Spleen (tissue), 11 donors: ENCODE results near the gene SCAMP4. TPM values are rescaled to one million over a fixed set of nuclear protein-coding genes. Genes with fewer than 3 reads are reported as not detected.

Experiments used
- DNase-seq: peaks from one replicate; pipeline ENCODE4 v3.0.0-alpha.2; 2020
- H3K27ac ChIP-seq, 8 donors: fragments of 200-600 bp; sonication (generic) in 7 of 8; 1 replicate in 4 of 8; 2 replicates in 4 of 8; pipeline versions ENCODE4 v1.5.0 to v1.8.0; 2016 to 2021; ENCODE audit warnings: inconsistent platforms in 4 of 8, mild to moderate bottlenecking in 4 of 8, moderate library complexity in 1 of 8
- H3K27me3 ChIP-seq, 7 donors: fragments of 200-600 bp; sonication (generic) in 6 of 7; replicated peaks in 1 of 7; 1 replicate in 4 of 7; 2 replicates in 3 of 7; pipeline versions ENCODE4 v1.5.0 to v1.8.0; 2016 to 2021; ENCODE audit warnings: inconsistent platforms in 3 of 7, mild to moderate bottlenecking in 1 of 7
- H3K36me3 ChIP-seq, 6 donors: fragments of 200-600 bp; sonication (generic) in 5 of 6; 1 replicate in 4 of 6; 2 replicates in 2 of 6; pipeline versions ENCODE4 v1.5.0 to v1.8.0; 2016 to 2021; ENCODE audit warnings: inconsistent platforms in 2 of 6
- H3K4me1 ChIP-seq, 6 donors: fragments of 200-600 bp; sonication (generic) in 5 of 6; 1 replicate in 3 of 6; 2 replicates in 3 of 6; pipeline versions ENCODE4 v1.5.0 to v1.8.0; 2016 to 2021; ENCODE audit warnings: inconsistent platforms in 3 of 6
- H3K4me3 ChIP-seq, 8 donors: fragments of 200-600 bp; sonication (generic) in 7 of 8; 1 replicate in 4 of 8; 2 replicates in 4 of 8; pipeline versions ENCODE4 v1.5.0 to v1.8.0; 2016 to 2021; ENCODE audit warnings: inconsistent platforms in 4 of 8, mild to moderate bottlenecking in 4 of 8, moderate library complexity in 2 of 8
- H3K9me3 ChIP-seq, 8 donors: fragments of 200-600 bp; sonication (generic) in 7 of 8; 1 replicate in 4 of 8; 2 replicates in 4 of 8; pipeline versions ENCODE4 v1.5.0 to v1.8.0; 2016 to 2021; ENCODE audit warnings: inconsistent platforms in 4 of 8
- POLR2A ChIP-seq, 3 donors: fragments of 450-650 bp; IDR thresholded peaks; one replicate each; pipeline ENCODE4 v1.5.1; 2017; ENCODE audit warnings: antibody characterized with exemption in 3 of 3, mild to moderate bottlenecking in 1 of 3
- POLR2AphosphoS5 ChIP-seq, 3 donors: sonication (generic); formaldehyde crosslinking; IDR thresholded peaks; one replicate each; pipeline ENCODE4 v1.5.1; 2017; ENCODE audit warnings: antibody characterized with exemption in 3 of 3
- WGBS, 5 donors: extraction: QIAGEN DNeasy Blood & Tissue Kit in 3 of 5; methylation state at CpG; one replicate each; pipeline versions ENCODE4 v1.1.5 to v1.1.7; 2013 to 2018; 5-methylcytosine and 5-hydroxymethylcytosine counted together
- intact Hi-C: fragments of 100-400 bp; cut with DNase I; formaldehyde crosslinking; loops from one replicate; pipeline ENCODE4 v1.15.0; 2023; ENCODE audit warnings: low total_unique reads
- polyA plus RNA-seq, 3 donors: library from polyadenylated mRNA; stranded (reverse); fragments of 200-250 nt; gene quantifications; one replicate each; pipeline ENCODE4 v1.2.1, GENCODE V29; 2013
- total RNA-seq, 7 donors: library from RNA; depleted of rRNA in 3 of 7; stranded (reverse); fragments of >200 nt in 3 of 7; fragmentation: NEBNext Ultra II Directional in 4 of 7; extraction: Animal tissue kit (Norgen Biotek cat#: 25700) in 4 of 7; gene quantifications; one replicate each; pipeline versions ENCODE4 v1.1.0 to v1.2.1, GENCODE V29; 2016 to 2021
- TF ChIP-seq, protein P1 (sequence below), 11 experiments: fragments of 200-600 bp in 7 of 11; fragments of 450-650 bp in 4 of 11; sonication (generic) in 4 of 11; IDR thresholded peaks in 8 of 11; conservative IDR thresholded peaks in 3 of 11; 1 replicate in 7 of 11; 2 replicates in 4 of 11; pipeline versions ENCODE4 v1.4.0 to v1.8.0; 2016 to 2021; ENCODE audit warnings: antibody characterized with exemption in 11 of 11, inconsistent platforms in 4 of 11, mild to moderate bottlenecking in 1 of 11
- donor health status: healthy with polysubstance abuse.
- donor health status: DM: no; HTN: no; CAD: no; lungs with moderate emphysema.
- donor health status: DM: no; HTN: no; CAD: no.
- donor health status: Bipolar disorder and iron deficiency.
- donor health status: healthy.
- donor health status: DM: no; HTN: no; CAD: no.
- donor health status: DM: yes; HTN: yes; CAD: no.

SCAMP4 gene
- total and polyA plus RNA-seq, 10 donors, result 13.0 to 92.2 (median 51.8) TPM

GRCh38 chr19:1862424-1863327 lies 42.5 kb upstream of the SCAMP4 start:
- Histone ChIP-seq H3K27ac (peak overlapping the region; percentile 63 to 99 (median 90)), H3K9me3 (no peaks in the 10 kb centered on the region), H3K4me1 (peaks cover 33 to 75% (median 59%) of the 10 kb centered on the region in 6 donors), H3K27me3 (no peaks in the 10 kb centered on the region), H3K36me3 (no peaks in the 10 kb centered on the region), H3K4me3 (peak overlapping the region; percentile 74 to 92 (median 81))
- WGBS, 5 donors, result 0 to 1% (median 1%) methylated on average over 52 to 109 of the region's 109 CpGs
- DNase-seq, result peak; percentile 92
- TF ChIP-seq POLR2AphosphoS5 (IDR thresholded peaks at IDR 0.05) (peak in 1 of 3 donors; percentile 55), POLR2A (IDR thresholded peaks at IDR 0.05) (no peak)
- TF ChIP-seq, protein P1, sequence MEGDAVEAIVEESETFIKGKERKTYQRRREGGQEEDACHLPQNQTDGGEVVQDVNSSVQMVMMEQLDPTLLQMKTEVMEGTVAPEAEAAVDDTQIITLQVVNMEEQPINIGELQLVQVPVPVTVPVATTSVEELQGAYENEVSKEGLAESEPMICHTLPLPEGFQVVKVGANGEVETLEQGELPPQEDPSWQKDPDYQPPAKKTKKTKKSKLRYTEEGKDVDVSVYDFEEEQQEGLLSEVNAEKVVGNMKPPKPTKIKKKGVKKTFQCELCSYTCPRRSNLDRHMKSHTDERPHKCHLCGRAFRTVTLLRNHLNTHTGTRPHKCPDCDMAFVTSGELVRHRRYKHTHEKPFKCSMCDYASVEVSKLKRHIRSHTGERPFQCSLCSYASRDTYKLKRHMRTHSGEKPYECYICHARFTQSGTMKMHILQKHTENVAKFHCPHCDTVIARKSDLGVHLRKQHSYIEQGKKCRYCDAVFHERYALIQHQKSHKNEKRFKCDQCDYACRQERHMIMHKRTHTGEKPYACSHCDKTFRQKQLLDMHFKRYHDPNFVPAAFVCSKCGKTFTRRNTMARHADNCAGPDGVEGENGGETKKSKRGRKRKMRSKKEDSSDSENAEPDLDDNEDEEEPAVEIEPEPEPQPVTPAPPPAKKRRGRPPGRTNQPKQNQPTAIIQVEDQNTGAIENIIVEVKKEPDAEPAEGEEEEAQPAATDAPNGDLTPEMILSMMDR (IDR thresholded peaks at IDR 0.05 in 8 of 11, conservative IDR thresholded peaks at IDR 0.05 in 3 of 11), result no peak
- intact Hi-C loops, result no loop called here

DNA sequence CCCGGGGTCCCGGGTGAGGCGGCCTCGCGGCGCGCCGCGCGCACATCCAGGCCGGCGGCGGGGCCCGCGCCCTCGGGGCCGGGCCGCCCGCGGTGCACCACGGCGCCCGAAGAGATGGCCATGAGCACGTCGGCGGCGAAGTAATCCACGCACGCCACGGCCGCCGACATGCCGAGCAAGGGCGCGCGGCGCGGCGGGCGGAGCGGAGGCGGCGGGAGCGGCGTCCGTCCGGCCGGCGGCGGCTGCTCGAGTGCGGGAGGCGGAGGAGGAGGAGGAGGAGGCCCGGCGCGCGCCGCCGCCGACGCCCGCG lies 41.9 kb upstream of the SCAMP4 start, which contains the start of gene KLF16:
Gene KLF16 (minus strand): TSS at position 252 of the 310 bp plus-strand sequence. CDS start 82 bp downstream, at position 170.
- intact Hi-C loops, result no loop called here
- Histone ChIP-seq H3K4me1 (peaks cover 29 to 73% (median 53%) of the 10 kb centered on the region in 6 donors), H3K36me3 (no peaks in the 10 kb centered on the region), H3K27ac (peak within 1 kb of the TSS; percentile 86 to 99 (median 96)), H3K27me3 (no peaks in the 10 kb centered on the region), H3K9me3 (no peaks in the 10 kb centered on the region), H3K4me3 (peak within 1 kb of the TSS; percentile 74 to 92 (median 81))
- WGBS, 5 donors, result 0 to 1% (median 1%) methylated on average over 22 to 63 of the region's 63 CpGs; no CpG with 5 or more reads in 1 of the 5 donors
- TF ChIP-seq POLR2AphosphoS5 (IDR thresholded peaks at IDR 0.05) (peak in 2 of 3 donors; percentile 25 to 55), POLR2A (IDR thresholded peaks at IDR 0.05) (peak in 2 of 3 donors; percentile 32 to 80)
- TF ChIP-seq, protein P1 (IDR thresholded peaks at IDR 0.05 in 8 of 11, conservative IDR thresholded peaks at IDR 0.05 in 3 of 11), result no peak
- no peak for DNase-seq

- H3K36me3 ChIP-seq, result peaks cover 0 to 2% (median 0%) of the 10 kb centered on the region in 6 donors
- DNase-seq, result peak; percentile 98
- WGBS, 5 donors, result 0 to 1% (median 1%) methylated on average over 14 to 115 of the region's 115 CpGs
- peak overlapping the region; percentile 86 to 99 (median 96) for H3K27ac ChIP-seq
- intact Hi-C loops, result no loop called here
- peak overlapping the region; percentile 69 to 92 (median 80) for H3K4me3 ChIP-seq
- TF ChIP-seq POLR2A (IDR thresholded peaks at IDR 0.05) (no peak), POLR2AphosphoS5 (IDR thresholded peaks at IDR 0.05) (peak; percentile 46 to 81 (median 68))
- TF ChIP-seq, protein P1 (IDR thresholded peaks at IDR 0.05 in 8 of 11, conservative IDR thresholded peaks at IDR 0.05 in 3 of 11), result peak in 1 of 11 experiments; percentile 24
- H3K4me1 ChIP-seq, result peaks cover 23 to 72% (median 48%) of the 10 kb centered on the region in 6 donors
- no peaks in the 10 kb centered on the region for H3K27me3 ChIP-seq
- H3K9me3 ChIP-seq, result no peaks in the 10 kb centered on the region
Measured at GRCh38 chr19:1863638-1864479, 41.3 kb upstream of the SCAMP4 start.
